Measurements from ENCODE around the gene COBLL1. TPM values are rescaled to one million over a fixed set of nuclear protein-coding genes. Genes with fewer than 3 reads are reported as not detected.
"Not testable (repeated sequence)": the region's sequence is repeated elsewhere in the genome, so short reads cannot be mapped to it uniquely, and the experiment has no call there.

Gene COBLL1
- total RNA-seq, 6 experiments from 2014 or later = 38.1 to 133 (median 67.6) TPM

DNA sequence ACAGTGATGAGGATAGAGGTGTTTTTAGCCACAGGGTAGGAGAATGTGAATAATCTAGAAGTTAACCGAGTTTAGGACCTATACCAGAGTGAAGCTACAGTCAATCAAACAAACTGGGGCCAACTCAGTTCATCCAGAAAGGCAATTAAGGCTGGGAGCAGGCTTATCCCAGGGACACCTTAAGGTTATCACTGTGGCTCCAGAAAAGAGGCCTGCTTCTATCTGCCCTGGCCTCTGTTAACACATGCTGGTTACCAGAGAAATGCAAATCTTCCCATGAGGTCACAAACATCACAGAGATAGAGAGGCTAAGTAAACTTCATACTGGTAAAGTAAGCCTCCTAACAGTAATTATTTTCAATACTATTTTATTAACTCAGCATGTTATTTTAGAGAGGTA, 127.2 kb downstream of the COBLL1 start:
- peak in 3 of 4 donors; percentile 47 to 57 (median 49) for ATAC-seq

DNA sequence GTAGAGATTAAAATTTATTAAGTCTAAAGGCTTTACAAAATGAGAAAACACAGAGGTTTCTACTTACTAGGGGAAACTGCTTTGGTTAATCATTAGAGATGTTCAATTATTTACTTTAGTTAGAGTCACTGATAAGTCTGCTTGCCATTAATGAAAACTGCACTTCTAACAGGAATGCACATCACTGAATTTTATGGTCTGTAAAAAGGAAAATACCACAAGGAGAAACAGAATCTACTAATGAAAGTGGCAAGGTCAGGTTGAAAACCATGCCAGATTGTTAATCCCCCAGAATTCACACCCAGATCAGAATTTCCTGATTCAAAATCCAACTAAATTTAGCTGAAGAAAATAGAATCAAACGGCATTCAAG, 129.9 kb downstream of the COBLL1 start:
- Histone ChIP-seq H3K36me3 (no peaks in the 10 kb centered on the region), H3K4me3 (peak overlapping the region; percentile 2 to 25 (median 15)), H3K27me3 (no peaks in the 10 kb centered on the region), H3K9me3 (no peaks in the 10 kb centered on the region), H3K4me1 (peaks cover 0 to 60% (median 12%) of the 10 kb centered on the region in 4 donors), H3K27ac (peak overlapping the region; percentile 77 to 95 (median 86))
- DNase-seq = no peak
- intact Hi-C loops (cut with DNase I) = no loop called here
- 13% methylated on average over 1 of the region's 1 CpG for WGBS (ENCODE audit: insufficient coverage, low coverage, low lambda C conversion rate, missing lambda C conversion rate)
- peak; percentile 79 to 87 (median 82) for ATAC-seq
- peak; percentile 58 for TF ChIP-seq POLR2A (IDR thresholded peaks at IDR 0.05)
- TF ChIP-seq, protein P1, sequence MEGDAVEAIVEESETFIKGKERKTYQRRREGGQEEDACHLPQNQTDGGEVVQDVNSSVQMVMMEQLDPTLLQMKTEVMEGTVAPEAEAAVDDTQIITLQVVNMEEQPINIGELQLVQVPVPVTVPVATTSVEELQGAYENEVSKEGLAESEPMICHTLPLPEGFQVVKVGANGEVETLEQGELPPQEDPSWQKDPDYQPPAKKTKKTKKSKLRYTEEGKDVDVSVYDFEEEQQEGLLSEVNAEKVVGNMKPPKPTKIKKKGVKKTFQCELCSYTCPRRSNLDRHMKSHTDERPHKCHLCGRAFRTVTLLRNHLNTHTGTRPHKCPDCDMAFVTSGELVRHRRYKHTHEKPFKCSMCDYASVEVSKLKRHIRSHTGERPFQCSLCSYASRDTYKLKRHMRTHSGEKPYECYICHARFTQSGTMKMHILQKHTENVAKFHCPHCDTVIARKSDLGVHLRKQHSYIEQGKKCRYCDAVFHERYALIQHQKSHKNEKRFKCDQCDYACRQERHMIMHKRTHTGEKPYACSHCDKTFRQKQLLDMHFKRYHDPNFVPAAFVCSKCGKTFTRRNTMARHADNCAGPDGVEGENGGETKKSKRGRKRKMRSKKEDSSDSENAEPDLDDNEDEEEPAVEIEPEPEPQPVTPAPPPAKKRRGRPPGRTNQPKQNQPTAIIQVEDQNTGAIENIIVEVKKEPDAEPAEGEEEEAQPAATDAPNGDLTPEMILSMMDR (IDR thresholded peaks at IDR 0.05) = no peak

More for the DNA sequence above, 127.2 kb downstream of the COBLL1 start:
- TF ChIP-seq, protein P1 (IDR thresholded peaks at IDR 0.05) = no peak
- no peak for TF ChIP-seq POLR2A (IDR thresholded peaks at IDR 0.05)
- no peaks in the 10 kb centered on the region for H3K27me3 ChIP-seq
- DNase-seq = no peak
- H3K27ac ChIP-seq = peak overlapping the region in 2 of 3 donors; percentile 52 to 95
- WGBS (ENCODE audit: insufficient coverage, low coverage, low lambda C conversion rate, missing lambda C conversion rate) = no CpG with 5 or more reads among the region's 1 CpG
- H3K4me1 ChIP-seq = peaks cover 0 to 62% (median 15%) of the 10 kb centered on the region in 4 donors
- H3K9me3 ChIP-seq = no peaks in the 10 kb centered on the region
- intact Hi-C loops (cut with DNase I) = no loop called here
- no peak overlapping the region for H3K4me3 ChIP-seq
- H3K36me3 ChIP-seq = peaks cover 0 to 8% (median 0%) of the 10 kb centered on the region in 4 donors

DNA sequence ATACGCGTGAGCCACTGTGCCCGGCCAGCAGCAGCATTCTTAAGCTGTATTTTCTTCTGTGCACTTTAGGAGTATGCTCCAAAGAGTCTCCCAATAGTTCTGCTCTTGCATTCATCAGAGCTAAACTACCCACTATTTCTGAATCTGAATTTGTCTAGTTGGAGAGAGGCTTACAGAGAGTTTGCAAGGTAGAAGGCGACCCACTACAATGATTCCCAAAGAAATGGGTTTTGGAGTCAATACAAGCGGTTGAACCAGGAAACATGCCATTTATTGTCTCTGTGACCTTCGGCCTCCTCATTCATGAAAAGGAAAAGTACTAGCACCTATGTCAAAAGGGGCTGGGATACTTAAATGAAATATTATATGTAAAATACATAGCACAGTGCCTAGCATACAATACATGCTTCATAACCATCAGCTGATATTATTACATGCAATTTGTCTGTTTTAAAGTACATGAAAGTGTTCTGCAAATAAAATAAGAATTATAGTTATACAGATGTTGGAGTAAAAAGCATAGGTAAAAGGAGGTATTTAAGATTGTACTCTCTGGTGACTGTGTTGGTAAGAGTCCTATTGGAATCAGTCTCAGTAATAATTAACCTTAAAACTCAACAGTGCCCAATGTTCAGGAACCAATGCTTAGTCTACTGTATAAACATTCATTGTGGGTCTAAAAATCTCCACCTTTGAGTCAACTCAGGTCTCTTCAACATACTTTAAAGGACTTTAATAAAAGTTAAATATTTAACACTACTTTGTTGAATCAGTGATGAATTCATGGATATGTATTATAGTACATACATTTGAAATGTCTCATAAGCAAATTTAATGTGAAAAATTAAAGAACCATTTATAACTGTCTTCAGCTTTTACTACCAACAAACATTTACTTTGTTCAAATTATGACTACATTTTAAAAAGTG, 130.5 kb downstream of the COBLL1 start:
- intact Hi-C loops (cut with DNase I) = no loop called here
- Histone ChIP-seq H3K27me3 (no peaks in the 10 kb centered on the region), H3K4me3 (peak overlapping the region; percentile 0 to 25 (median 15)), H3K36me3 (no peaks in the 10 kb centered on the region), H3K9me3 (no peaks in the 10 kb centered on the region), H3K27ac (peak overlapping the region; percentile 77 to 95 (median 86)), H3K4me1 (peaks cover 0 to 53% (median 11%) of the 10 kb centered on the region in 4 donors)
- 31% methylated on average over 6 of the region's 6 CpGs for WGBS (ENCODE audit: insufficient coverage, low coverage, low lambda C conversion rate, missing lambda C conversion rate)
- TF ChIP-seq, protein P1 (IDR thresholded peaks at IDR 0.05) = no peak
- TF ChIP-seq POLR2A (IDR thresholded peaks at IDR 0.05) = no peak
- ATAC-seq (peak; percentile 85 to 95 (median 87)), DNase-seq (no peak)

DNA sequence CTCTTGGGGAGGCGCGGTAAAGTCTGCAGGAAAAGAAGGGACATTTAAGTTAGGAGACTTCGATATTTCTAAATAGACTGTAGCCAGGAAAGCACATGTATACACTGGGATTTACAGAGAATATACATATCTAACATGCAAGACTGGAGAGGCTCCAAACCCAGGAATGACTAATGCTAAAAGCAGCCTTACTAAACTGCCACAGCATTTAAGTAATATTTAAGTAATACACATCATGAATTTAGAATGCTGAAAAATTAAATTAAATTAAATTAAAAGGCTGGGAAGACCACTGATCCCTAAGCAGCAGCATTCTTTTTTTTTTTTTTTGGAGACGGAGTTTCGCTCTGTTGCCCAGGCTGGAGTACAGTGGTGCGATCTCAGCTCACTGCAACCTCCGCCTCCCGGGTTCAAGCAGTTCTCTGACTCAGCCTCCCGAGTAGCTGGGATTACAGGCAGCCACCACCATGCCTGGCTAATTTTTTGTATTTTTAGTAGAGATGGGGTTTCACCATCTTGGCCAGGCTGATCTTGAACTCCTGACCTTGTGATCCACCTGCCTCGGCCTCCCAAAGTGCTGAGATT, 131.3 kb downstream of the COBLL1 start:
- intact Hi-C loops (cut with DNase I); DNase-seq; ATAC-seq; H3K9me3 ChIP-seq; H3K36me3 ChIP-seq; H3K27me3 ChIP-seq: not testable (repeated sequence)
- Histone ChIP-seq H3K27ac (peak overlapping the region; percentile 77 to 95 (median 86)), H3K4me1 (peaks cover 0 to 45% (median 7%) of the 10 kb centered on the region in 4 donors), H3K4me3 (peak overlapping the region in 2 of 3 donors; percentile 0 to 15)
- 81% methylated on average over 9 of the region's 10 CpGs for WGBS (ENCODE audit: insufficient coverage, low coverage, low lambda C conversion rate, missing lambda C conversion rate)

DNA sequence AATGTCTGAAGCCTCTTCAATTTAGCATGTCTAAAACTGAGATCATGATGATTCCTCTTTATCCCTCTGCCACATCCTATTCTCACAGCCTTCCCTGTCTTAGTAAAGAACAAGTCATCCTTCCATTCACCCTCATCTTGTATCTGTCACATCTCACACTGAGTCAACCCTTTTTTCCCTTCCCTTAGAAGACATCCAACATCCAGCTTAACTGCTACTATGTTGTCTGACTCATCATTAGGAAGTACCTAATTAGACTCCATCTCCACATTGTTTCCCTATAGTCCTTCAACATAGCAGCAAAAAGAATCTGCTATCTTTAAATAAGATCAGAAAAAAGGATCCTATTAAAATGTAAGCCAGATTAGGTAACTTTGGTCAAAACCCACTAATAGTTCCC, 135.1 kb downstream of the COBLL1 start:
- Histone ChIP-seq H3K27ac (no peak overlapping the region), H3K4me3 (no peak overlapping the region), H3K36me3 (peaks cover 0 to 22% (median 7%) of the 10 kb centered on the region in 4 donors), H3K27me3 (no peaks in the 10 kb centered on the region), H3K4me1 (peaks cover 0 to 16% (median 4%) of the 10 kb centered on the region in 4 donors), H3K9me3 (no peaks in the 10 kb centered on the region)
- ATAC-seq (no peak), DNase-seq (no peak)
- TF ChIP-seq POLR2A (IDR thresholded peaks at IDR 0.05) = no peak
- TF ChIP-seq, protein P1 (IDR thresholded peaks at IDR 0.05) = no peak
- intact Hi-C loops (cut with DNase I) = no loop called here

All from right lobe of liver (tissue), 6 donors.